SK-N-MC (cell line): ENCODE results near the gene VAMP8.

Experiments
- EZH2 ChIP-seq: fragments of 200-600 bp; sonication (generic); IDR thresholded peaks from one replicate; pipeline ENCODE4 v1.6.1; 2017; ENCODE audit warnings: antibody characterized with exemption
- POLR2AphosphoS5 ChIP-seq: IDR thresholded peaks from 2 replicates; pipeline ENCODE4 v1.6.1; 2012; ENCODE audit warnings: mild to moderate bottlenecking, low read depth, low read length, borderline replicate concordance

GRCh38 chr2:85588236-85588635 lies 10.8 kb downstream of the VAMP8 start:
- TF ChIP-seq POLR2AphosphoS5 (no peak), EZH2 (no peak)
